AG10803 (cell line): ENCODE measurements around the gene LAMA3.
"Not testable (repeated sequence)": the region's sequence is repeated elsewhere in the genome, so short reads cannot be mapped to it uniquely, and the experiment has no call there.

ENCODE experiments used
- DNase-seq: peaks from one replicate; pipeline ENCODE4 v3.0.0; 2010; ENCODE audit warnings: low read depth
- H3K4me3 ChIP-seq: 2 replicates; pipeline ENCODE4 v1.5.1; 2011; ENCODE audit warnings: mild to moderate bottlenecking, low read length, control low read depth
- CTCF ChIP-seq: conservative IDR thresholded peaks from 2 replicates; pipeline ENCODE4 v1.5.1; 2011; ENCODE audit warnings: mild to moderate bottlenecking, low read length, control low read depth, inconsistent platforms

Gene LAMA3

GRCh38 chr18:23737578-23737977, 48.3 kb downstream of the LAMA3 start:
- no peak for DNase-seq
- H3K4me3 ChIP-seq = no peak overlapping the region
- no peak for TF ChIP-seq CTCF

GRCh38 chr18:23738151-23738550, 48.9 kb downstream of the LAMA3 start:
- no peak overlapping the region for H3K4me3 ChIP-seq
- no peak for DNase-seq
- TF ChIP-seq CTCF = no peak

- no peak for TF ChIP-seq CTCF
- no peak for DNase-seq
- H3K4me3 ChIP-seq = no peak overlapping the region
Observed at GRCh38 chr18:23738575-23738974, 49.3 kb downstream of the LAMA3 start.

GRCh38 chr18:23740105-23740830, 51.0 kb downstream of the LAMA3 start:
- no peak overlapping the region for H3K4me3 ChIP-seq
- peak; percentile 25 for DNase-seq
- TF ChIP-seq CTCF = no peak

- not testable (repeated sequence) for DNase-seq, H3K4me3 ChIP-seq
Observed at GRCh38 chr18:23741967-23742366, 52.7 kb downstream of the LAMA3 start.

- TF ChIP-seq CTCF = no peak
- no peak for DNase-seq
Observed at GRCh38 chr18:23743733-23744333, 54.6 kb downstream of the LAMA3 start.

GRCh38 chr18:23745366-23745765, 56.1 kb downstream of the LAMA3 start:
- DNase-seq = no peak
- TF ChIP-seq CTCF = no peak
- no peak overlapping the region for H3K4me3 ChIP-seq

More at GRCh38 chr18:23743733-23744333, 54.6 kb downstream of the LAMA3 start:
- H3K4me3 ChIP-seq = no peak overlapping the region
